ENCODE data around the gene CRAMP1. TPM values are rescaled to one million over a fixed set of nuclear protein-coding genes. Genes with fewer than 3 reads are reported as not detected.
"Not testable (repeated sequence)": the region's sequence is repeated elsewhere in the genome, so short reads cannot be mapped to it uniquely, and the experiment has no call there.

The CRAMP1 gene
- total and polyA plus RNA-seq, 3 donors from 2014 or later = 54.1 to 65.1 (median 54.8) TPM

DNA sequence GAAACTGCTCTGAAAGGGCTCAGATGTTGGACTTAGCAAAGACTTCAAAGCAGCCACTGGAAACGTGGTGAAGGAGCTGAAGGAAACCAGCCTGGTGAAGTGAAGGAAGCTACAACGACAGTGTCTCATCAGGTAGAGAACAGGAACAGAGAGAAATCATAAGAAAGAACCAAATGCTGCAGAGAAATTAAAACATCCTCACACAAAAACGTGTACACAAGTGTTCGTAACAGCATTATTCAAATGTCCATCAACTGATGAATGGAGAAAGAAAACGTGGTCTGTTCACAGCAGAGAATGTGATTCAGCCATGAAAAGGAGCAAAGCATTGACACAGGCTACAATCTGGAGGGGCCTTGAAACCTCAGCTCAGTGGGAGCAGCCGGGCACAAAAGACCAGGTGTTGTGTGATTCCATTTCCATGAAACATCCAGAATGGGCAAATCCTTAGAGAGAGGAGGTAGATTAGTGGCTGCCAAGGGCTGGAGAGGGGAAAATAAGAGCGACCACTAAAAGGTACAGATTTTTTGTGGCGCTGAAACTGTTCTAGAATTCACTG, 27.2 kb upstream of the CRAMP1 start:
- Histone ChIP-seq H3K27ac (no peak overlapping the region), H3K9me3 (no peaks in the 10 kb centered on the region), H3K4me1 (no peaks in the 10 kb centered on the region), H3K36me3 (ENCODE audit: low read depth, missing control alignments) (no peaks in the 10 kb centered on the region), H3K4me3 (no peak overlapping the region), H3K27me3 (no peaks in the 10 kb centered on the region)
- 81 to 88% methylated on average over 8 of the region's 8 CpGs for WGBS, 2 donors
- intact Hi-C loops (cut with DNase I; ENCODE audit: low total_unique reads) = no loop called here
- TF ChIP-seq, protein P1, sequence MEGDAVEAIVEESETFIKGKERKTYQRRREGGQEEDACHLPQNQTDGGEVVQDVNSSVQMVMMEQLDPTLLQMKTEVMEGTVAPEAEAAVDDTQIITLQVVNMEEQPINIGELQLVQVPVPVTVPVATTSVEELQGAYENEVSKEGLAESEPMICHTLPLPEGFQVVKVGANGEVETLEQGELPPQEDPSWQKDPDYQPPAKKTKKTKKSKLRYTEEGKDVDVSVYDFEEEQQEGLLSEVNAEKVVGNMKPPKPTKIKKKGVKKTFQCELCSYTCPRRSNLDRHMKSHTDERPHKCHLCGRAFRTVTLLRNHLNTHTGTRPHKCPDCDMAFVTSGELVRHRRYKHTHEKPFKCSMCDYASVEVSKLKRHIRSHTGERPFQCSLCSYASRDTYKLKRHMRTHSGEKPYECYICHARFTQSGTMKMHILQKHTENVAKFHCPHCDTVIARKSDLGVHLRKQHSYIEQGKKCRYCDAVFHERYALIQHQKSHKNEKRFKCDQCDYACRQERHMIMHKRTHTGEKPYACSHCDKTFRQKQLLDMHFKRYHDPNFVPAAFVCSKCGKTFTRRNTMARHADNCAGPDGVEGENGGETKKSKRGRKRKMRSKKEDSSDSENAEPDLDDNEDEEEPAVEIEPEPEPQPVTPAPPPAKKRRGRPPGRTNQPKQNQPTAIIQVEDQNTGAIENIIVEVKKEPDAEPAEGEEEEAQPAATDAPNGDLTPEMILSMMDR (IDR thresholded peaks at IDR 0.05) = no peak
- no peak for TF ChIP-seq POLR2A (IDR thresholded peaks at IDR 0.05)
- no peak for DNase-seq

DNA sequence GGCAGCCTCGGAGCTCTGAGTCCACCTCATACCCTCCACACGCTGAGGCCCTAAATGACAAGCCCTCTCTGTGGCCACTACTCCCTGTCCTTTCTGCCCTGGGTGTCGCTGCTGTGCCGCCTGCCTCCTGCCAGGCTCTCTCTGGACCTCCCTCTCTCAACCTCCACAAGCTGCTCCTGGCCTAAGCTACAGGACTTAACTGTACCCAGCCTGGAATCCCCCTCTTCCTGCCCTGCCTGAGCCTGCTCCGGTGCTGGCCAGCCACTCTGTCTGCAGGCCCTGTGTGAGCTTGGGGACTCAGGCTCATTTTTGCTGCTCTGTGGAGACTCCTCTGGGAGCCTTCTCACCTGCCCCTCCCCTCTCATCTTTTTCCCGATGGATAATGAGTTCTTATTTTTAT, 21.8 kb upstream of the CRAMP1 start:
- WGBS, 2 donors = 88 to 94% methylated on average over 6 of the region's 6 CpGs
- no peaks in the 10 kb centered on the region for H3K27me3 ChIP-seq
- H3K4me3 ChIP-seq = no peak overlapping the region
- no peak for TF ChIP-seq POLR2A (IDR thresholded peaks at IDR 0.05)
- TF ChIP-seq, protein P1 (IDR thresholded peaks at IDR 0.05) = no peak
- H3K4me1 ChIP-seq = no peaks in the 10 kb centered on the region
- H3K27ac ChIP-seq = no peak overlapping the region
- H3K9me3 ChIP-seq = no peaks in the 10 kb centered on the region
- H3K36me3 ChIP-seq (ENCODE audit: low read depth, missing control alignments) = no peaks in the 10 kb centered on the region
- no peak for DNase-seq
- intact Hi-C loops (cut with DNase I; ENCODE audit: low total_unique reads) = no loop called here

DNA sequence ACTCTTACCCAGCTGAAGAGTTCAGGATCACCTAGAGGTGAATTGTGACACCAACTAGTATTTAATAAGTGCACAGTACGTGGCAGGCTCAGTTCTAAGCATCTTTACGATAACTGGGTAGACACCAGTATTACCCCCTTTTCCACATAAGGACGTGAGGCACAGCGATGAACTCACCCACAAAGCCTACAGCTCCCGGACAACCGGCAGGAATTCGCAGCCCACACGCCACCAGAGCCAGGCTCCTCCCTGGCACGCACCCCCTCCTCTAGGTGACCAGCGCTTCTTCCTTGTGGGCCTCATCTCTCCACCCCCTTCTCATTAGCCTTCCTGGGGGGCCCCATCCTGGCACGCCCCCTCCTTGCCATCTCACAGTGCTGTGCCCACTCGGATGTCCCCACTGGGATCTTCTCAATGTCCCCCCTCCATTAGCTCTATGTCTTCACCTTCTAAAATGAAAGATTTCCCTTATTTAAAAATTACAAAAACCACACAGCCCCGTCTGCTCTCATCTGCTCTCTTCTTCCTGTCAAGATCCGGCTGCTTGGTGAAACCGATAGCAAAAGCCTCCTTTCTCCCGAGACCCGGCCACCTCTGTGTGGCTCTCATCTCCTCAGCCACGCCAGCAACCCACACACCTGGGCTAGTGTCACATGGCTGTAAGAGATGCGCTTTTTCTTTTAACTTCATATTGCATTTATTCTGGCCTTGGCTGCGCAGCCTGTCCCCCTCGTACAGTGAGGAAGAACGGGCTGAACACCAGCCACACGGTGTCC, 21.0 kb upstream of the CRAMP1 start:
- Histone ChIP-seq H3K9me3 (no peaks in the 10 kb centered on the region), H3K4me3 (no peak overlapping the region), H3K27ac (no peak overlapping the region), H3K27me3 (no peaks in the 10 kb centered on the region), H3K36me3 (ENCODE audit: low read depth, missing control alignments) (no peaks in the 10 kb centered on the region), H3K4me1 (no peaks in the 10 kb centered on the region)
- intact Hi-C loops (cut with DNase I; ENCODE audit: low total_unique reads) = no loop called here
- TF ChIP-seq POLR2A (IDR thresholded peaks at IDR 0.05) = no peak
- TF ChIP-seq, protein P1 (IDR thresholded peaks at IDR 0.05) = no peak
- WGBS, 2 donors = 93 to 94% methylated on average over 23 of the region's 23 CpGs
- DNase-seq = no peak

DNA sequence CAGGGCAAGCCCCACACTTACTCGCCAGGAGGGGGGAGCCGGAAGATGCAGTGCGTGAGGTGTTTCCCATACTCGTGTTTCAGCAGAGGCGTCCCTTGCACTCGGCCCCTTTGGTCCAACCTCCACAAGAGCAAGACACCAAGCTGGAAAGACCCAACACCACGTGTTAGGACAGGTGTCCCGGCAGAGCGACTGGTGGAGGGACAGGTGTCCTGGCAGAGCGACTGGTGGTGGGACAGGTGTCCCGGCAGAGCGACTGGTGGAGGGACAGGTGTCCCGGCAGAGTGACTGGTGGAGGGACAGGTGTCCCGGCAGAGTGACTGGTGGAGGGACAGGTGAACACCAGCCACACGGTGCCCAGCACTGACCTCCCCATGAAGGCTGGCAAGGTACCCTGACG, 19.7 kb upstream of the CRAMP1 start:
- Histone ChIP-seq H3K27ac (no peak overlapping the region), H3K4me1 (no peaks in the 10 kb centered on the region), H3K36me3 (ENCODE audit: low read depth, missing control alignments) (no peaks in the 10 kb centered on the region), H3K9me3 (no peaks in the 10 kb centered on the region), H3K27me3 (no peaks in the 10 kb centered on the region), H3K4me3 (no peak overlapping the region)
- 89 to 93% methylated on average over 12 to 16 of the region's 16 CpGs for WGBS, 2 donors
- DNase-seq = no peak
- TF ChIP-seq, protein P1 (IDR thresholded peaks at IDR 0.05) = no peak
- TF ChIP-seq POLR2A (IDR thresholded peaks at IDR 0.05) = no peak
- intact Hi-C loops (cut with DNase I; ENCODE audit: low total_unique reads) = no loop called here

DNA sequence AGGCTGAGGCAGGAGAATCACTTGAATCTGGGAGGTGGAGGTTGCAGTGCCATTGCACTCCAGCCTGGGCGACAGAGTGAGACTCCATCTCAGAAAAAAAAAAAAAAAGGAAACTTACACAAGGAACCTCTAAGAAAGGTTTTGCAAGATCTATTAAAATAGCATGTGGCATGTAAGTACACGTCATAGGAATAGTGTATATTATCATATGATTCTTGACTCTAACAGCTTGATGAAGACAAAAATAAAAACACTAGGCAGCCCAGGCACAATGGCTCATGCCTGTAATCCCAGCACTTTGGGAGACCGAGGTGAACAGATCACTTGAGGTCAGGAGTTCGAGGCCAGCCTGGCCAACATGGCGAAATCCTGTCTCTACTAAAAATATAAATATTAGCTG, 16.6 kb upstream of the CRAMP1 start:
- DNase-seq; H3K9me3 ChIP-seq; H3K27ac ChIP-seq; H3K4me1 ChIP-seq; H3K36me3 ChIP-seq (ENCODE audit: low read depth, missing control alignments); H3K4me3 ChIP-seq; intact Hi-C loops (cut with DNase I; ENCODE audit: low total_unique reads); H3K27me3 ChIP-seq: not testable (repeated sequence)
- WGBS, 2 donors = 81 to 84% methylated on average over 5 of the region's 5 CpGs
